B cell (primary cell): ENCODE measurements around the gene NOXO1. TPM values are rescaled to one million over a fixed set of nuclear protein-coding genes. Genes with fewer than 3 reads are reported as not detected.
"Not testable (repeated sequence)": the region's sequence is repeated elsewhere in the genome, so short reads cannot be mapped to it uniquely, and the experiment has no call there.

Source experiments
- ATAC-seq: fragments of 200-7000 bp; cut with Tn5 transposase; one replicate; pipeline ENCODE4 v1.10.0; 2021; ENCODE audit warnings: low read depth, mild to moderate bottlenecking, moderate number of reproducible peaks, moderate library complexity
- CTCF ChIA-PET: fragments of 350-600 bp; sonication (Branson Sonifier 250); formaldehyde crosslinking; loops from one replicate; lab custom pipeline; 2021; ENCODE audit warnings: antibody characterized with exemption, inconsistent platforms; lab: Charles Lee
- POLR2A ChIA-PET: fragments of 350-600 bp; sonication (Branson Sonifier 250); formaldehyde crosslinking; loops from one replicate; lab custom pipeline; 2021; ENCODE audit warnings: antibody characterized with exemption; lab: Charles Lee
- DNase-seq: peaks from one replicate; pipeline ENCODE4 v3.0.0; 2013
- H2AFZ ChIP-seq: 2 replicates; pipeline ENCODE4 v1.6.1; 2012; ENCODE audit warnings: mild to moderate bottlenecking, low read depth, low read length; ENCODE audit not compliant: insufficient read depth, poor library complexity, severe bottlenecking
- H3K27ac ChIP-seq, 2 donors: 1 replicate in 1 of 2; 2 replicates in 1 of 2; pipeline ENCODE4 v1.5.1; 2012 to 2013; ENCODE audit warnings: low read length in 2 of 2, mild to moderate bottlenecking in 2 of 2, moderate library complexity in 1 of 2
- H3K27me3 ChIP-seq, 4 experiments: fragments of 200-600 bp in 1 of 4; sonication (generic) in 1 of 4; replicated peaks in 1 of 4; 1 replicate in 2 of 4; 2 replicates in 2 of 4; pipeline versions ENCODE4 v1.6.1 to v1.7.0; 2013 to 2016; ENCODE audit warnings: low read length in 3 of 4, mild to moderate bottlenecking in 2 of 4, mixed read lengths in 1 of 4, moderate library complexity in 1 of 4; ENCODE audit not compliant: insufficient read depth in 4 of 4, control insufficient read depth in 3 of 4; ENCODE audit errors: control extremely low read depth in 1 of 4
- H3K36me3 ChIP-seq, 2 experiments: replicated peaks in 1 of 2; 1 replicate in 1 of 2; 2 replicates in 1 of 2; pipeline versions ENCODE4 v1.6.1 to v1.7.1; 2013; ENCODE audit warnings: low read length in 1 of 2; ENCODE audit not compliant: insufficient read depth in 2 of 2, control insufficient read depth in 1 of 2; ENCODE audit errors: control extremely low read depth in 1 of 2, extremely low read depth in 1 of 2
- H3K4me1 ChIP-seq, 2 donors: fragments of 200-600 bp in 1 of 2; sonication (generic) in 1 of 2; 1 replicate in 1 of 2; 2 replicates in 1 of 2; pipeline versions ENCODE4 v1.5.1 to v1.6.1; 2013 to 2017; ENCODE audit warnings: low read length in 2 of 2; ENCODE audit not compliant: control insufficient read depth in 2 of 2, insufficient read depth in 2 of 2
- H3K4me2 ChIP-seq: replicated peaks from 2 replicates; pipeline ENCODE3; 2012; ENCODE audit warnings: mild to moderate bottlenecking, low read depth, low read length; ENCODE audit not compliant: poor library complexity, severe bottlenecking
- H3K4me3 ChIP-seq, 5 experiments: fragments of 200-600 bp in 1 of 5; sonication (generic) in 1 of 5; 1 replicate in 3 of 5; 2 replicates in 2 of 5; pipeline versions ENCODE4 v1.5.1 to v1.7.0; 2011 to 2016; ENCODE audit warnings: low read length in 4 of 5, mild to moderate bottlenecking in 4 of 5, low read depth in 2 of 5, control low read depth in 1 of 5, moderate library complexity in 1 of 5; ENCODE audit not compliant: insufficient read depth in 1 of 5; ENCODE audit errors: control extremely low read depth in 1 of 5, extremely low read depth in 1 of 5
- H3K79me2 ChIP-seq: fragments of 200-600 bp; sonication (generic); one replicate; pipeline ENCODE4 v1.6.0; 2016; ENCODE audit warnings: low read length; ENCODE audit not compliant: control insufficient read depth, insufficient read depth
- H3K9ac ChIP-seq: fragments of 200-600 bp; sonication (generic); 2 replicates; pipeline ENCODE4 v1.6.1; 2017; ENCODE audit warnings: mild to moderate bottlenecking, low read length, moderate library complexity
- H3K9me3 ChIP-seq, 3 donors: one replicate each; pipeline versions ENCODE4 v1.6.1 to v1.7.1; 2013; ENCODE audit warnings: low read length in 2 of 3; ENCODE audit not compliant: control insufficient read depth in 2 of 3, insufficient read depth in 1 of 3; ENCODE audit errors: control extremely low read depth in 1 of 3
- H4K20me1 ChIP-seq: 2 replicates; pipeline ENCODE4 v1.6.0; 2012; ENCODE audit warnings: mild to moderate bottlenecking, low read length; ENCODE audit not compliant: insufficient read depth, control insufficient read depth, poor library complexity, severe bottlenecking
- H3K27ac Mint-ChIP-seq: one replicate; pipeline ENCODE4 v1.8.0; 2021; ENCODE audit warnings: mixed read lengths
- H3K27me3 Mint-ChIP-seq: one replicate; pipeline ENCODE4 v1.8.0; 2021; ENCODE audit warnings: mixed read lengths
- H3K4me1 Mint-ChIP-seq: one replicate; pipeline ENCODE4 v1.8.0; 2021; ENCODE audit warnings: mixed read lengths
- H3K4me3 Mint-ChIP-seq: one replicate; pipeline ENCODE4 v1.8.0; 2021; ENCODE audit warnings: mixed read lengths
- H3K9me3 Mint-ChIP-seq: one replicate; pipeline ENCODE4 v1.8.0; 2022; ENCODE audit warnings: mixed read lengths; ENCODE audit not compliant: insufficient read depth
- CTCF ChIP-seq: fragments of 200-600 bp; IDR thresholded peaks from one replicate; pipeline ENCODE4 v1.8.0; 2022; ENCODE audit warnings: antibody characterized with exemption, mild to moderate bottlenecking
- EZH2 ChIP-seq: IDR thresholded peaks from 2 replicates; pipeline ENCODE4 v1.6.1; 2012; ENCODE audit warnings: borderline replicate concordance, low read depth, mild to moderate bottlenecking, moderate library complexity, low read length; ENCODE audit not compliant: insufficient read depth, poor library complexity, severe bottlenecking
- WGBS: methylation state at CpG from one replicate; pipeline ENCODE4 v1.1.5; 2013; ENCODE audit warnings: missing lambda C conversion rate; ENCODE audit not compliant: insufficient coverage; 5-methylcytosine and 5-hydroxymethylcytosine counted together
- intact Hi-C: fragments of 100-400 bp; cut with micrococcal nuclease; formaldehyde crosslinking; loops from one replicate; pipeline ENCODE4 v1.10.0; 2022
- polyA plus RNA-seq: library from polyadenylated mRNA; depleted of rRNA; stranded (reverse); fragments of >200 nt; gene quantifications from 2 replicates; pipeline ENCODE4 v1.2.3, GENCODE V29; 2012
- total RNA-seq, 2 donors: library from RNA; stranded (reverse); fragments of 120-200 nt in 1 of 2; gene quantifications; 1 replicate in 1 of 2; 2 replicates in 1 of 2; pipeline versions ENCODE4 v1.2.3 to v1.2.4, GENCODE V29; 2013 to 2022

Gene NOXO1
- total and polyA plus RNA-seq, 2 donors (not counting 1 experiment from before 2014, with no cell fraction given): 0.30 to 0.74 TPM

DNA sequence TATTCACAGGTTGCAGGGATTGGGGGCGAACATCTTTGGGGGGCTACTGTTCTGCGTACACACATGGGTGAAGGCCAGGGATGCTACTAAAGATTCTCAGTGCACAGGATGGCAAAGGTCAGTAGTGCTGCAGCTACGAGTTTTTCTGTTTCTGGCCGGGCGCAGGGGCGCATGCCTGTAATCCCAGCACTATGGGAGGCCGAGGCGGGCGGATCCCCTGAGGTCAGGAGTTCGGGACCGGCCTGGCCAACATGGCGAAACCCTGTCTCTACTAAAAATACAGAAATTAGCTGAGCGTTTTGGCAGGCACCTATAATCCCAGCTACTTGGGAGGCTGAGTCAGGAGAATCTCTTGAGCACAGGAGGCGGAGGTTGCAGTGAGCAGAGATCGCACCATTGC is 32.3 kb upstream of the NOXO1 start:
- Histone ChIP-seq H3K27me3 (peaks cover 0 to 7% (median 0%) of the 10 kb centered on the region in 4 experiments), H3K4me1 (peaks cover 13 to 16% of the 10 kb centered on the region in 2 donors), H3K36me3 (no peaks in the 10 kb centered on the region), H3K9ac (no peak overlapping the region), H3K27ac (no peak overlapping the region), H3K4me3 (no peak overlapping the region), H3K9me3 (no peaks in the 10 kb centered on the region), H3K79me2 (peaks cover 15% of the 10 kb centered on the region), H2AFZ (no peak overlapping the region), H3K4me2 (no peak overlapping the region), H4K20me1 (peaks cover 7% of the 10 kb centered on the region)
- Mint-ChIP-seq H3K27me3 (peaks cover 3% of the 10 kb centered on the region), H3K9me3 (no peaks in the 10 kb centered on the region), H3K27ac (no peak overlapping the region), H3K4me1 (peaks cover 10% of the 10 kb centered on the region), H3K4me3 (no peak overlapping the region)
- DNase-seq (no peak), ATAC-seq (no peak)
- ChIA-PET POLR2A (no interaction called here), CTCF (interaction anchor here (1.2 to 2.8 kb wide), 2 partner anchors 9 kb away, joined by 3 to 10 read pairs; no protein-coding TSS in a partner anchor)
- TF ChIP-seq EZH2 (no peak), CTCF (no peak)
- WGBS: 95% methylated on average over 13 of the region's 15 CpGs
- intact Hi-C loops: no loop called here

- POLR2A ChIA-PET: interaction anchor here (0.7 kb wide), 1 partner anchor 9 kb away, joined by 5 read pairs; no protein-coding TSS in a partner anchor
Observed at GRCh38 chr16:2011726-2012125, 30.5 kb upstream of the NOXO1 start.

More at GRCh38 chr16:2011726-2012125, 30.5 kb upstream of the NOXO1 start:
- H3K27me3 Mint-ChIP-seq, H3K27ac Mint-ChIP-seq, H3K4me3 Mint-ChIP-seq, H3K9ac ChIP-seq, H3K9me3 ChIP-seq, DNase-seq, intact Hi-C loops, H3K9me3 Mint-ChIP-seq, H3K27ac ChIP-seq, H3K4me2 ChIP-seq, H3K36me3 ChIP-seq, H3K4me3 ChIP-seq, ATAC-seq, H2AFZ ChIP-seq, H3K27me3 ChIP-seq: not testable (repeated sequence)
- peaks cover 25% of the 10 kb centered on the region for H4K20me1 ChIP-seq
- 78% methylated on average over 5 of the region's 9 CpGs for WGBS
- CTCF ChIA-PET: interaction anchor here (0.6 to 2.8 kb wide), 4 partner anchors 7 to 129 kb away, joined by 3 to 10 read pairs (median 5); no protein-coding TSS in a partner anchor
- H3K4me1 ChIP-seq: peaks cover 30 to 34% of the 10 kb centered on the region in 2 donors
- peaks cover 27% of the 10 kb centered on the region for H3K4me1 Mint-ChIP-seq
- peaks cover 33% of the 10 kb centered on the region for H3K79me2 ChIP-seq
